K562 (cell line): Measurements from ENCODE around the gene IL17D.

Experiments
- CLOCK ChIP-seq: fragments of 250-450 bp; sonication (Bioruptor Pico); IDR thresholded peaks from 2 replicates; pipeline ENCODE4 v1.4.0; 2020; ENCODE audit warnings: mild to moderate bottlenecking, moderate library complexity, borderline replicate concordance
- FOXA1 ChIP-seq: fragments of 450-650 bp; IDR thresholded peaks from 2 replicates; pipeline ENCODE4 v1.6.1; 2016; ENCODE audit warnings: mild to moderate bottlenecking, borderline replicate concordance
- HDAC6 ChIP-seq: IDR thresholded peaks from 2 replicates; pipeline ENCODE4 v1.6.1; 2012; ENCODE audit warnings: low read depth, mild to moderate bottlenecking, control low read depth, inconsistent platforms, low read length, moderate library complexity
- RAD21 ChIP-seq, 2 experiments: fragments of 250-450 bp in 1 of 2; fragments of 450-650 bp in 1 of 2; sonication (Bioruptor Pico) in 1 of 2; formaldehyde crosslinking in 1 of 2; IDR thresholded peaks in 1 of 2; conservative IDR thresholded peaks in 1 of 2; 2 replicates each; pipeline versions ENCODE4 v1.4.0 to v1.8.0; 2020 to 2022; ENCODE audit warnings: mild to moderate bottlenecking in 2 of 2, moderate library complexity in 1 of 2
- REST ChIP-seq, 2 experiments: fragments of 450-650 bp; formaldehyde crosslinking in 1 of 2; IDR thresholded peaks; 2 replicates each; pipeline versions ENCODE4 v1.4.0 to v1.6.1; 2014 to 2020; ENCODE audit warnings: mild to moderate bottlenecking in 2 of 2, borderline replicate concordance in 1 of 2, low read depth in 1 of 2
- TCF7L2 ChIP-seq: fragments of 150-350 bp; IDR thresholded peaks from 2 replicates; pipeline ENCODE4 v1.6.1; 2016; ENCODE audit warnings: low read depth, mild to moderate bottlenecking, low read length, moderate library complexity
- TEAD4 ChIP-seq, 2 experiments: sonication (generic) in 1 of 2; formaldehyde crosslinking in 1 of 2; IDR thresholded peaks; 2 replicates each; pipeline versions ENCODE4 v1.6.1 to v1.8.0; 2012 to 2022; ENCODE audit warnings: borderline replicate concordance in 1 of 2, inconsistent platforms in 1 of 2, low read length in 1 of 2, mild to moderate bottlenecking in 1 of 2, missing genetic modification reagents in 1 of 2
- YBX1 ChIP-seq: fragments of 450-650 bp; IDR thresholded peaks from 2 replicates; pipeline ENCODE4 v1.7.1; 2016; ENCODE audit warnings: mild to moderate bottlenecking
- ZBTB33 ChIP-seq: sonication (generic); formaldehyde crosslinking; IDR thresholded peaks from 2 replicates; pipeline ENCODE4 v1.8.1; 2023; ENCODE audit warnings: mild to moderate bottlenecking, missing genetic modification reagents
- ZNF311 ChIP-seq: fragments of 250-450 bp; sonication (Bioruptor Pico); IDR thresholded peaks from 2 replicates; pipeline ENCODE4 v1.4.0; 2020; ENCODE audit warnings: mild to moderate bottlenecking, moderate library complexity
- ZNF318 ChIP-seq, 2 experiments: fragments of 450-650 bp; IDR thresholded peaks; 2 replicates each; pipeline ENCODE4 v1.6.1; 2016; ENCODE audit warnings: mild to moderate bottlenecking in 2 of 2, borderline replicate concordance in 1 of 2, low read depth in 1 of 2, moderate library complexity in 1 of 2
- ZNF695 ChIP-seq: fragments of 450-650 bp; formaldehyde crosslinking; IDR thresholded peaks from 2 replicates; pipeline ENCODE4 v1.4.0; 2020; ENCODE audit warnings: mild to moderate bottlenecking, moderate library complexity

GRCh38 chr13:20685092-20685491 lies 18.4 kb upstream of the IL17D start:
- TF ChIP-seq YBX1 (no peak), CLOCK (no peak), REST (IDR thresholded peaks at IDR 0.05; ENCODE audit: borderline replicate concordance) (no peak), REST (CRISPR knock-in tag; IDR thresholded peaks at IDR 0.05; ENCODE audit: low read depth) (no peak), ZBTB33 (no peak), ZNF695 (CRISPR knock-in tag) (no peak), ZNF318 (IDR thresholded peaks at IDR 0.05; ENCODE audit: borderline replicate concordance in 1 of 2, low read depth in 1 of 2) (no peak), HDAC6 (no peak), ZNF311 (CRISPR knock-in tag) (no peak), TEAD4 (IDR thresholded peaks at IDR 0.05; ENCODE audit: low read length) (no peak), TEAD4 (CRISPR knock-in tag; IDR thresholded peaks at IDR 0.05; ENCODE audit: borderline replicate concordance) (no peak), TCF7L2 (no peak), FOXA1 (no peak), RAD21 (CRISPR knock-in tag; conservative IDR thresholded peaks at IDR 0.05 in 1 of 2, IDR thresholded peaks at IDR 0.05 in 1 of 2) (no peak)
